NCI-H526 (cell line): ENCODE data around the gene DEFB131B.
"Not testable (repeated sequence)": the region's sequence is repeated elsewhere in the genome, so short reads cannot be mapped to it uniquely, and the experiment has no call there.

Source experiments
- DNase-seq, 2 experiments: peaks; one replicate each; lab custom pipeline; 2025; lab: John Stamatoyannopoulos, UW

The DEFB131B gene

DNA sequence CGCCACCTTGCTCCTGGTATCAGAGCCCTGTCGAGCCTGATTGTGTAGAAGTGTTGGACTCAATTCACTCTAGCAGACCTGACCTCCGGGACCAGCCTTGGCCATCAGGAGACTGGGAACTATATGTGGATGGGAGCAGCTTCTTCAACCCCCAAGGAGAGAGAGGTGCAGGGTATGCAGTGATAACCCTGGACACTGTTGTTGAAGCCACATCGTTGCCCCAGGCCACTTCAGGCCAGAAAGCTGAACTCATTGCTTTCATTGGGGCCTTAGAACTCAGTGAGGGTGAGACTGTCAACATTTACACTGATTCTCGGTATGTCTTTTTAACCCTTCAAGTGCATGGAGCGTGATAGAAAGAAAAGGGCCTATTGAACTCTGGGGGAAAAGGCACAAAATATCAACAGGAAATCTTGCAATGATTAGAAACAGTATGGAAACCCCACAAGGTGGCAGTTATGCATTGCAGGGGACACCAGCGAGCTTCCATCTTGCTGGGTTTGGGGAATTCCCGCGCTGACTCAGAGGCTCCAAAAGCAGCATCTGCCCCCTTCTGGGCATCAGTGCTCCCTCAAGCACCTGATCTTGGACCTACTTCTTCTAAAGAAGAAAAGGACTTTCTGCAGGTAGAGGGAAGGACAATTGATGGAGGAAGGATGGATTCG is 33.2 kb downstream of the DEFB131B start:
- DNase-seq = not testable (repeated sequence)

DNA sequence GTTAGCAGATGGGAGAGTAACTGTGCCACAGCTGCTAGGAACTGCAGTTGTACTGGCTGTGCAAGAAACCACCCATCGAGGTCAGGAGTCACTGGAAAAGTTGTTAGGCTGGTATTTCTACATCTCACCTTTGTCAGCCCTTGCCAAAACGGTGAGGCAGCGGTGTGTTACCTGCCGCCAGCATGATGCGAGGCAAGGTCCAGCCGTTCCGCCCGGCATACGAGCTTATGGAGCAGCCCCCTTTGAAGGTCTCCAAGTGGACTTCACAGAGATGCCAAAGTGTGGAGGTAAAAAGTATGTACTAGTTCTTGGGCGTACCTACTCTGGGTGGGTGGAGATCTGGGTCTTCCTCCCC is 33.7 kb downstream of the DEFB131B start:
- not testable (repeated sequence) for DNase-seq

DNA sequence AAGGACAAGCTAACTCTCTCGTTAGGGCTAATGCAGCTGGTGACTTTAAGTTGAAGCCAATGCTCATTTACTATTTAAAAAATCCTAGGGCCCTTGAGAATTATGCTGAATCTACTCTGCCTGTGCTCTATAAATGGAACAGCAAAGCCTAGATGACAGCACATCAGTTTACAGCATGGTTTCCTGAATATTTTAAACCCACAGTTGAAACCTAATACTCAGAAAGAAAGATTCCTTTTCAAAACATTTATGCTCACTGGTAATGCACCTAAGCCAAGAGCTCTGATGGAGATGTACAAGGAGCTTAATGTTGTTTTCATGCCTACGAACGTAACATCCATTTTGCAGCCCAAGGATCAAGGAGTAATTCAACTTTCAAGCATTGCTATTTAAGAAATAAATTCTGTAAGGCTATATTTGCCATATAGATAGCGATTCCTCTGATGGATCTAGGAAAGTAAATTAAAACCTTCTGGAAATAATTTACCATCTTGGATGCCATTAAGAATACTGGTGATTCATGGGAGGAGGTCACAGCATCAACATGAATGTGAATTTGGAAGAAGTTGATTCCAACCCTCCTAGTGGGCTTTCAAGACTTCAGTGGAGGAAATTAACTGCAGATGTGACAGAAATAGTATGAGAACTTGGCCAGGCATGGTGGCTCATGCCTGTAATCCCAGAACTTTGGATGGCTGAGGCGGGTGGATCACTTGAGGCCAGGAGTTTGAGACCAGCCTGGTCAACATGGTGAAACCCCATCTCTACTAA is 35.7 kb downstream of the DEFB131B start:
- DNase-seq = no peak

- DNase-seq = no peak
Observed at GRCh38 chr11:71914617-71915189, 36.5 kb downstream of the DEFB131B start.

DNA sequence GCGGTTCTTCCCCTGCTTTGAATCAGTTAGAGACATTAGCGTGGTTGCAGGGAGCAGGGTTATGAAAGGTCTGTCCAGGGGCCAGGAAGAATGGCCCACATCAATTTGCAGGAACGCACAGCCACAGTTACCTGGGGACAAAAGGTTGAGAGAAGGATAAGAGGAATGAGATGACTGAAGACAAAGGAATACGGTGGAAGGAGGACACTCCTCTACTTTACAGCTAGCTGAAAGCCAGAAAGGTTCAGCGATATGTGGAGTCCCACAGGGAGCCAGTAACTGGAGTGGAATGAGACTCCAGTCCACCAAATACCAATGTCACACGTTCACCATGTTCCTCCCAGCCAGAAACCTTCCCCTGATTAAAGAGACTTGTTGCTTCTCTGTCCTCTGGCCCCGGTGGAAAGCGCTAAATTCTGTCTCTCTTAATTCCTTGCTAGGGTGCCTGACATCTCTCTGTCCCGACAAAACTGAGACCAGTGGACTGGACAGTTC is 39.4 kb downstream of the DEFB131B start:
- no peak for DNase-seq

GRCh38 chr11:71927820-71928736 is 49.8 kb downstream of the DEFB131B start, which contains the start of gene XNDC1N:
Gene XNDC1N, minus strand, starts transcription at chr11:71928594. Its CDS starts 5,241 bp downstream, at chr11:71923353.
- peak; percentile 97 for DNase-seq

- DNase-seq = peak; percentile 97 to 99
Observed at GRCh38 chr11:71928737-71929443, 50.6 kb downstream of the DEFB131B start, which contains the start of gene RNF121. Gene RNF121, plus strand, starts transcription at chr11:71929046. Its CDS starts 16 bp downstream, at chr11:71929062.

GRCh38 chr11:71929491-71929890 is 51.2 kb downstream of the DEFB131B start:
- no peak for DNase-seq

DNA sequence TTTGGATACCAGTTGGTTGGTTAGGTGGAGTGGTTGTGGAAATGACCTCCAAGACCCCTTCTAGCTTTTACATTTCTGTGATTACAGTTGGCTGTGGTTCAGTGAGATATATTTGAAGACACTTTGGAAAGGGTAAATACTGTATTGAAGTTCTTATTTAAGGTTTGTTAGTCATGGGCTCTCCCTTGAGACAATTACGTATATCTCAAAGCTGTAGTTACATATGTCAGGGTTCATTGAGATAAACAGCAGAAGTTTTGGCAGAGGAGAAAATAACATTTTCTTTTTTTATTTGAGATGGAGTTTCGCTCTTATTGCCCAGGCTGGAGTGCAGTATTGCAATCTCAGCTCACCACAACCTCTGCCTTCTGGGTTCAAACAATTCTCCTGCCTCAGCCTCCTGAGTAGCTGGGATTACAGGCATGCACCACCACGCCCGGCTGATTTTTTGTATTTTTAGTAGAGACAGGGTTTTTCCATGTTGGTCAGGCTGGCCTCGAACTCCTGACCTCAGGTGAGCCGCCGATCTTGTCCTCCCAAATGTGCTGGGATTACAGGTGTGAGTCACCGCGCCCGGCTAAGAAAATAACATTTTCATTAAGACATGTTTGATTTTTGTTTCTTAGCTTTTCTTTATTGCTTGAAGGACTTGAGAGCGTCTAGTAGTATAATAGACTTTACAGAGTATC is 52.4 kb downstream of the DEFB131B start:
- no peak for DNase-seq

DNA sequence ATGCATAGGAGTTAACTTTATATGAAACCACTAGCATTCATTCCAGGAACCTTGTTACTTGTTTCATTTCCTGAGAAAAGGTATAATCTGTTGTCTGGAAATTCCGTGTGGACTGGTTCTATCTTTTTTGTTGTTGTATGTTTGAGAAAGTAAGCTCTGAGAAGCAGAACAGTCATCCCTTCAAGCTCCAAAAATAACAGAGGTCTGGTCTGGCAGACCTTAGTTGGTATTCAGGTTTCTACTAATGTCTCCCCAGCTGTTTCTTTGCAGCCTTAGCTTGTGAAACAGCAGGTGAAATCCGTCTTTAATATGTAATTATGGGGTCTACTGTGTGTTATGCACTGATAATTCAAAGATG is 53.0 kb downstream of the DEFB131B start:
- no peak for DNase-seq

GRCh38 chr11:71933141-71933933 is 55.1 kb downstream of the DEFB131B start:
- DNase-seq = no peak
